HepG2 (cell line): ENCODE measurements around the gene DOCK9. TPM values are rescaled to one million over a fixed set of nuclear protein-coding genes. Genes with fewer than 3 reads are reported as not detected.

Experiments
- ATAC-seq: fragments of 200-7000 bp; cut with Tn5 transposase; 3 replicates; pipeline ENCODE4 v1.9.1; 2020; ENCODE audit warnings: mild to moderate bottlenecking, moderate library complexity
- BruUV-seq: library from RNA; stranded (reverse); fragments of 400-500 nt; replicated peaks from 2 replicates; lab custom pipeline; 2021; lab: Mats Ljungman, UMichigan
- CTCF ChIA-PET: fragments of 300-600 bp; formaldehyde crosslinking; extraction: SDS; loops from one replicate; lab custom pipeline; 2021; ENCODE audit warnings: low total read pairs, inconsistent platforms, low intra/inter-chr PET ratio; lab: Yijun Ruan, JAX
- POLR2A ChIA-PET: fragments of 350-600 bp; sonication (Branson Sonifier 250); formaldehyde crosslinking; loops from one replicate; lab custom pipeline; 2020; ENCODE audit warnings: antibody characterized with exemption, inconsistent platforms; lab: Yijun Ruan, JAX
- DNase-seq: peaks from one replicate; pipeline ENCODE4 v3.0.0-alpha.2; 2015; ENCODE audit warnings: low spot score
- FAIRE-seq: peaks from 3 replicates; lab custom pipeline; 2011; peaks lifted over from hg19 to GRCh38; lab: Jason Lieb, UNC
- H2AFZ ChIP-seq: one replicate; pipeline ENCODE4 v1.6.1; 2011; ENCODE audit warnings: low read length, inconsistent platforms
- H3K27ac ChIP-seq: fragments of 300-600 bp; 3 replicates; pipeline ENCODE4 v1.8.0; 2011; ENCODE audit warnings: mixed run types, mild to moderate bottlenecking, mixed read lengths, low read length, inconsistent platforms; ENCODE audit not compliant: insufficient read depth; ENCODE audit errors: extremely low read length
- H3K27me3 ChIP-seq, 2 experiments: fragments of 200-600 bp in 1 of 2; 2 replicates in 1 of 2; 3 replicates in 1 of 2; pipeline versions ENCODE4 v1.6.0 to v1.8.0; 2011; ENCODE audit warnings: low read length in 2 of 2, mild to moderate bottlenecking in 2 of 2, moderate library complexity in 2 of 2, inconsistent platforms in 1 of 2; ENCODE audit not compliant: insufficient read depth in 2 of 2, control insufficient read depth in 1 of 2
- H3K36me3 ChIP-seq, 2 experiments: fragments of 200-600 bp in 1 of 2; replicated peaks in 1 of 2; 2 replicates in 1 of 2; 3 replicates in 1 of 2; pipeline versions ENCODE4 v1.5.1 to v1.8.0; 2011; ENCODE audit warnings: low read length in 2 of 2, inconsistent platforms in 1 of 2; ENCODE audit not compliant: insufficient read depth in 2 of 2, control insufficient read depth in 1 of 2
- H3K4me1 ChIP-seq: 2 replicates; pipeline ENCODE4 v1.5.1; 2012; ENCODE audit warnings: low read length, inconsistent platforms; ENCODE audit not compliant: insufficient read depth
- H3K4me2 ChIP-seq: 2 replicates; pipeline ENCODE4 v1.6.0; 2011; ENCODE audit warnings: low read depth, low read length, inconsistent platforms
- H3K4me3 ChIP-seq, 3 experiments: fragments of 200-600 bp in 1 of 3; sonication (generic), shearing (Covaris generic) in 1 of 3; replicated peaks in 1 of 3; 2 replicates each; pipeline ENCODE4 v1.5.1; 2011 to 2016; ENCODE audit warnings: low read length in 3 of 3, inconsistent platforms in 2 of 3, low read depth in 2 of 3, mild to moderate bottlenecking in 2 of 3, control low read depth in 1 of 3, mixed read lengths in 1 of 3; ENCODE audit not compliant: insufficient read depth in 1 of 3
- H3K79me2 ChIP-seq: one replicate; pipeline ENCODE4 v1.6.1; 2011; ENCODE audit warnings: low read length, inconsistent platforms; ENCODE audit not compliant: insufficient read depth
- H3K9ac ChIP-seq: 2 replicates; pipeline ENCODE4 v1.6.0; 2011; ENCODE audit warnings: mild to moderate bottlenecking, low read depth, low read length, inconsistent platforms; ENCODE audit not compliant: insufficient read depth
- H3K9me3 ChIP-seq: 2 replicates; pipeline ENCODE4 v1.5.1; 2012; ENCODE audit warnings: mild to moderate bottlenecking, low read length
- H4K20me1 ChIP-seq: 2 replicates; pipeline ENCODE4 v1.6.0; 2011; ENCODE audit warnings: inconsistent platforms, mild to moderate bottlenecking, low read length, moderate library complexity; ENCODE audit not compliant: insufficient read depth
- EEA1 ChIP-seq: sonication (generic); formaldehyde crosslinking; IDR thresholded peaks from 2 replicates; pipeline ENCODE4 v1.5.1; 2020; ENCODE audit warnings: mild to moderate bottlenecking, missing genetic modification reagents, borderline replicate concordance
- ESRRA ChIP-seq: sonication (generic); formaldehyde crosslinking; IDR thresholded peaks from 2 replicates; pipeline ENCODE4 v1.5.1; 2020; ENCODE audit warnings: mild to moderate bottlenecking, low read depth, missing genetic modification reagents
- HHEX ChIP-seq: IDR thresholded peaks from 2 replicates; pipeline ENCODE4 v1.6.1; 2016; ENCODE audit warnings: control low read depth
- KDM6A ChIP-seq: IDR thresholded peaks from 2 replicates; pipeline ENCODE4 v1.6.1; 2016; ENCODE audit warnings: low read depth
- MEIS2 ChIP-seq: sonication (generic); formaldehyde crosslinking; IDR thresholded peaks from 2 replicates; pipeline ENCODE4 v1.9.0; 2021; ENCODE audit warnings: mild to moderate bottlenecking, missing genetic modification reagents
- SMAD9 ChIP-seq: sonication (generic); formaldehyde crosslinking; IDR thresholded peaks from 2 replicates; pipeline ENCODE4 v1.5.1; 2020; ENCODE audit warnings: mild to moderate bottlenecking, missing genetic modification reagents
- SNAPC2 ChIP-seq: sonication (generic); formaldehyde crosslinking; IDR thresholded peaks from 2 replicates; pipeline ENCODE4 v1.8.1; 2022; ENCODE audit warnings: mild to moderate bottlenecking, missing genetic modification reagents
- TBX2 ChIP-seq: sonication (generic); formaldehyde crosslinking; IDR thresholded peaks from 2 replicates; pipeline ENCODE4 v1.5.0; 2020; ENCODE audit warnings: missing genetic modification reagents, mild to moderate bottlenecking, borderline replicate concordance
- TRIM24 ChIP-seq: sonication (generic); formaldehyde crosslinking; IDR thresholded peaks from 2 replicates; pipeline ENCODE4 v1.8.0; 2022; ENCODE audit warnings: mild to moderate bottlenecking, missing genetic modification reagents
- U2AF1 ChIP-seq: fragments of 200-400 bp; formaldehyde crosslinking; optimal IDR thresholded peaks from 2 replicates; pipeline ENCODE3; 2017; ENCODE audit warnings: mild to moderate bottlenecking, low read depth, low read length
- ZMAT3 ChIP-seq: sonication (generic); formaldehyde crosslinking; conservative IDR thresholded peaks from 2 replicates; pipeline ENCODE4 v1.7.0; 2021; ENCODE audit warnings: missing genetic modification reagents
- ZNF256 ChIP-seq: sonication (generic); formaldehyde crosslinking; conservative IDR thresholded peaks from 2 replicates; pipeline ENCODE4 v1.4.0; 2020; ENCODE audit warnings: missing genetic modification reagents
- ZNF547 ChIP-seq: sonication (generic); formaldehyde crosslinking; IDR thresholded peaks from 2 replicates; pipeline ENCODE4 v1.5.1; 2020; ENCODE audit warnings: mild to moderate bottlenecking, missing genetic modification reagents
- ZNF567 ChIP-seq: sonication (generic); formaldehyde crosslinking; IDR thresholded peaks from 2 replicates; pipeline ENCODE4 v1.8.1; 2023; ENCODE audit warnings: mild to moderate bottlenecking, missing genetic modification reagents, borderline replicate concordance
- WGBS: methylation state at CpG from one replicate; pipeline ENCODE4 v1.1.6; 2017; ENCODE audit warnings: low lambda C conversion rate; 5-methylcytosine and 5-hydroxymethylcytosine counted together
- in situ Hi-C: cut with HindIII; loops from 2 replicates; pipeline ENCODE4 v1.10.0; 2017; ENCODE audit warnings: low pct_unique_long_range_greater_than_20kb; ENCODE audit not compliant: extremely low pct_ligation_motif_present
- intact Hi-C: fragments of 100-400 bp; cut with micrococcal nuclease; formaldehyde crosslinking; loops from one replicate; pipeline ENCODE4 v1.10.0; 2022; ENCODE audit not compliant: unreplicated experiment
- polyA plus RNA-seq, 8 experiments: library from polyadenylated mRNA; depleted of rRNA in 3 of 8; stranded (reverse) in 7 of 8; unstranded in 1 of 8; fragments of >200 nt; fragmentation: Illumina TruSeq in 4 of 8; extraction: Trizol in 4 of 8; gene quantifications; 2 replicates each; pipeline versions ENCODE4 v1.2.1 to v1.2.3, GENCODE V29; 2011 to 2016; ENCODE audit warnings: low read depth in 4 of 8, missing spikeins in 1 of 8, mixed read lengths in 1 of 8; ENCODE audit not compliant: insufficient read depth in 1 of 8
- total RNA-seq, 5 experiments: library from RNA; depleted of rRNA; stranded (reverse); fragments of >200 nt; fragmentation: Illumina TruSeq; extraction: Trizol; gene quantifications; 2 replicates each; pipeline ENCODE4 v1.2.3, GENCODE V29; 2016; ENCODE audit warnings: low read depth in 1 of 5
- TF ChIP-seq, protein P1 (sequence below): sonication (generic); formaldehyde crosslinking; IDR thresholded peaks from 2 replicates; pipeline ENCODE4 v1.8.0; 2022; ENCODE audit warnings: mild to moderate bottlenecking, missing genetic modification reagents, borderline replicate concordance
- TF ChIP-seq, protein P2 (sequence below): IDR thresholded peaks from 2 replicates; pipeline ENCODE4 v1.6.1; 2016
- TF ChIP-seq, protein P3 (sequence below): sonication (generic); formaldehyde crosslinking; IDR thresholded peaks from 2 replicates; pipeline ENCODE4 v1.5.1; 2020; ENCODE audit warnings: missing genetic modification reagents, mild to moderate bottlenecking, borderline replicate concordance
- TF ChIP-seq, protein P4 (sequence below): sonication (generic); formaldehyde crosslinking; IDR thresholded peaks from 2 replicates; pipeline ENCODE4 v1.4.0; 2020; ENCODE audit warnings: missing genetic modification reagents

Gene DOCK9
- total and polyA plus RNA-seq, 2 of the 13 experiments (the other 11 are each of a cell fraction or from before 2014, with no cell fraction given), result 0.44 to 0.97 TPM

DNA sequence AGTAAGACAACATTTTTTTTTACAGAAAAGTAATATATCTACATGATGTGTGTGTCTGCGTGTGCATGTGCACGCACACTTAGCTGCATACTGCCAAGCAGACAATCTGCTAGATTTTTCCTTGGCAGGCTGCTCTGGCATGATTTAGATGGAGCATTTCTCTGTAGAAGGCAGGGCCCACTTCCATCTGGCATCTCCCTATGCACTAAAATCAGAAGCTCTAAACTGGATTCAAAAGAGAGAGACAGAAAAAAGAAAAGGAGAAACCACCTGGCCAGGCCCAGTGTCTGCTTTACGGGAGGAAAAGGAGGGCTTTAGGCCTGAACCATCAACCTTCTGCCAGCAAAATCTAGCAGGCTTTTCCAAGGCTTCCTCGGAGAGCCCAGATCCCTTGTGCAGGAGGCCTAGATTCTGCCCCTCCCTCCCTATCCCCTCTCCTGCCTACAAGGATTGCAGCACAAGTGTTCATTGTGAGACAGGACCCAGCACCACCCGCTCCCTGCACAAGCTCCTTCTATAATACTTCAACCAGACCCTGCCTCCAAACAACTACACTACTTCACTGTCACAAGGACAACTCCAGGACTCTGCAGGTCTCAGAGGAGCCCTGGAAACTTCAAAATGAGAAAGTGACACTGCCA lies 99.3 kb downstream of the DOCK9 start:
- ATAC-seq, result no peak
- FAIRE-seq, result no peak
- WGBS, result 88% methylated on average over 5 of the region's 5 CpGs

More for the DNA sequence above, 99.3 kb downstream of the DOCK9 start:
- H3K9me3 ChIP-seq, result no peaks in the 10 kb centered on the region
- no peaks in the 10 kb centered on the region for H3K79me2 ChIP-seq
- no peak overlapping the region for H3K9ac ChIP-seq
- no peaks in the 10 kb centered on the region for H3K36me3 ChIP-seq
- intact Hi-C loops, result no loop called here
- no peak overlapping the region for H3K27ac ChIP-seq
- ChIA-PET POLR2A (no interaction called here), CTCF (no interaction called here)
- H3K4me1 ChIP-seq, result no peaks in the 10 kb centered on the region
- TF ChIP-seq U2AF1 (no peak), MEIS2 (CRISPR knock-in tag) (no peak), TBX2 (no peak), ZNF547 (CRISPR knock-in tag) (no peak), ZMAT3 (no peak), SNAPC2 (CRISPR knock-in tag) (no peak), ESRRA (CRISPR knock-in tag) (no peak), KDM6A (CRISPR knock-in tag) (no peak), EEA1 (CRISPR knock-in tag) (no peak), ZNF567 (CRISPR knock-in tag) (no peak), ZNF256 (CRISPR knock-in tag) (no peak), SMAD9 (CRISPR knock-in tag) (no peak), TRIM24 (no peak), HHEX (CRISPR knock-in tag) (no peak)
- TF ChIP-seq, protein P1, sequence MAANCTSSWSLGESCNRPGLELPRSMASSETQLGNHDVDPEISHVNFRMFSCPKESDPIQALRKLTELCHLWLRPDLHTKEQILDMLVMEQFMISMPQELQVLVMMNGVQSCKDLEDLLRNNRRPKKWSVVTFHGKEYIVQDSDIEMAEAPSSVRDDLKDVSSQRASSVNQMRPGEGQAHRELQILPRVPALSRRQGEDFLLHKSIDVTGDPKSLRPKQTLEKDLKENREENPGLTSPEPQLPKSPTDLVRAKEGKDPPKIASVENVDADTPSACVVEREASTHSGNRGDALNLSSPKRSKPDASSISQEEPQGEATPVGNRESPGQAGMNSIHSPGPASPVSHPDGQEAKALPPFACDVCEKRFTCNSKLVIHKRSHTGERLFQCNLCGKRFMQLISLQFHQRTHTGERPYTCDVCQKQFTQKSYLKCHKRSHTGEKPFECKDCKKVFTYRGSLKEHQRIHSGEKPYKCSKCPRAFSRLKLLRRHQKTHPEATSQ (CRISPR knock-in tag), result no peak
- TF ChIP-seq, protein P2, sequence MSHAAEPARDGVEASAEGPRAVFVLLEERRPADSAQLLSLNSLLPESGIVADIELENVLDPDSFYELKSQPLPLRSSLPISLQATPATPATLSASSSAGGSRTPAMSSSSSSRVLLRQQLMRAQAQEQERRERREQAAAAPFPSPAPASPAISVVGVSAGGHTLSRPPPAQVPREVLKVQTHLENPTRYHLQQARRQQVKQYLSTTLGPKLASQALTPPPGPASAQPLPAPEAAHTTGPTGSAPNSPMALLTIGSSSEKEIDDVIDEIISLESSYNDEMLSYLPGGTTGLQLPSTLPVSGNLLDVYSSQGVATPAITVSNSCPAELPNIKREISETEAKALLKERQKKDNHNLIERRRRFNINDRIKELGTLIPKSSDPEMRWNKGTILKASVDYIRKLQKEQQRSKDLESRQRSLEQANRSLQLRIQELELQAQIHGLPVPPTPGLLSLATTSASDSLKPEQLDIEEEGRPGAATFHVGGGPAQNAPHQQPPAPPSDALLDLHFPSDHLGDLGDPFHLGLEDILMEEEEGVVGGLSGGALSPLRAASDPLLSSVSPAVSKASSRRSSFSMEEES (CRISPR knock-in tag), result no peak
- TF ChIP-seq, protein P3, sequence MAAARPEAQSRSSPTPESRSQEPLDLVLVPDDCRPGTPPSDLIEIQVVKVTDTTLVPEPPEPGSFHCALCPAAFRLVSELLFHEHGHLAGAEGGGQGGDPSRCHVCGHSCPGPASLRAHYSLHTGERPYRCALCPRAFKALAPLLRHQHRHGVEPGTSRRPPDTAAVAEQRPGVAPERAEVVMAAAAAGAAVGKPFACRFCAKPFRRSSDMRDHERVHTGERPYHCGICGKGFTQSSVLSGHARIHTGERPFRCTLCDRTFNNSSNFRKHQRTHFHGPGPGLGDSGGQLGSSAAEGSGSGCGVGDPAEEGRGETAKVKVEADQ (CRISPR knock-in tag), result no peak
- TF ChIP-seq, protein P4, sequence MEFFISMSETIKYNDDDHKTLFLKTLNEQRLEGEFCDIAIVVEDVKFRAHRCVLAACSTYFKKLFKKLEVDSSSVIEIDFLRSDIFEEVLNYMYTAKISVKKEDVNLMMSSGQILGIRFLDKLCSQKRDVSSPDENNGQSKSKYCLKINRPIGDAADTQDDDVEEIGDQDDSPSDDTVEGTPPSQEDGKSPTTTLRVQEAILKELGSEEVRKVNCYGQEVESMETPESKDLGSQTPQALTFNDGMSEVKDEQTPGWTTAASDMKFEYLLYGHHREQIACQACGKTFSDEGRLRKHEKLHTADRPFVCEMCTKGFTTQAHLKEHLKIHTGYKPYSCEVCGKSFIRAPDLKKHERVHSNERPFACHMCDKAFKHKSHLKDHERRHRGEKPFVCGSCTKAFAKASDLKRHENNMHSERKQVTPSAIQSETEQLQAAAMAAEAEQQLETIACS (CRISPR knock-in tag), result no peak
- no TSS peak for BruUV-seq
- DNase-seq, result no peak
- in situ Hi-C loops, result no loop called here
- no peak overlapping the region for H3K4me2 ChIP-seq
- no peak overlapping the region for H2AFZ ChIP-seq
- no peaks in the 10 kb centered on the region; a peak in 1 of 5 replicates for H3K27me3 ChIP-seq
- no peaks in the 10 kb centered on the region for H4K20me1 ChIP-seq
- H3K4me3 ChIP-seq, result no peak overlapping the region
